GM12891 (cell line): ENCODE data around the gene ZNF282. TPM values are rescaled to one million over a fixed set of nuclear protein-coding genes. Genes with fewer than 3 reads are reported as not detected.

Source experiments
- DNase-seq: peaks from one replicate; pipeline ENCODE4 v3.0.0; 2011; ENCODE audit warnings: low spot score; ENCODE audit not compliant: insufficient read length
- FAIRE-seq: peaks from 2 replicates; lab custom pipeline; 2011; peaks lifted over from hg19 to GRCh38; lab: Jason Lieb, UNC
- PAX5 ChIP-seq: IDR thresholded peaks from 2 replicates; pipeline ENCODE4 v1.6.1; 2011; ENCODE audit warnings: low read length, moderate library complexity, mild to moderate bottlenecking; ENCODE audit not compliant: insufficient read depth, severe bottlenecking
- POLR2A ChIP-seq: IDR thresholded peaks from 2 replicates; pipeline ENCODE4 v1.6.1; 2011; ENCODE audit warnings: low read depth, low read length, control low read depth
- POLR2AphosphoS5 ChIP-seq: IDR thresholded peaks from 2 replicates; pipeline ENCODE4 v1.6.1; 2011; ENCODE audit warnings: low read depth, low read length, control low read depth
- POU2F2 ChIP-seq: IDR thresholded peaks from 2 replicates; pipeline ENCODE4 v1.6.1; 2011; ENCODE audit warnings: low read depth, mild to moderate bottlenecking, control low read depth, low read length, moderate library complexity
- SPI1 ChIP-seq: IDR thresholded peaks from 2 replicates; pipeline ENCODE4 v1.6.1; 2011; ENCODE audit warnings: low read depth, low read length, control low read depth
- TAF1 ChIP-seq: IDR thresholded peaks from 2 replicates; pipeline ENCODE4 v1.6.1; 2011; ENCODE audit warnings: low read depth, low read length, control low read depth
- polyA plus RNA-seq: library from polyadenylated mRNA; unstranded; fragments of >200 nt; gene quantifications from one replicate; pipeline ENCODE4 v1.2.1, GENCODE V29; 2012; ENCODE audit warnings: low read depth, missing spikeins, inconsistent platforms; ENCODE audit not compliant: missing spikeins

Gene ZNF282
- polyA plus RNA-seq, result 13.6 TPM

GRCh38 chr7:149195180-149196150, at the start of gene ZNF282:
ZNF282 (plus strand) TSS chr7:149195546; CDS start chr7:149195590, 44 bp downstream.
- no peak for TF ChIP-seq PAX5
- TF ChIP-seq POLR2AphosphoS5, result peak; percentile 51; the same call in 1 of the 2 replicates
- 0 out of 2 replicates have a peak, but pooled peaks have one; percentile 34 for TF ChIP-seq POU2F2
- TF ChIP-seq TAF1, result peak; percentile 54; the same call in 1 of the 2 replicates
- TF ChIP-seq POLR2A, result peak; percentile 75
- DNase-seq (peak; percentile 89), FAIRE-seq (peak; percentile 87)

GRCh38 chr7:149147072-149147751, 48.1 kb upstream of the ZNF282 start, which contains the start of gene ZNF398:
ZNF398 (plus strand) TSS chr7:149147453; CDS start chr7:149147743, 290 bp downstream.
- peak; percentile 80 for FAIRE-seq
- TF ChIP-seq SPI1 (peak; percentile 29; the same call in 1 of the 2 replicates), POLR2A (peak; percentile 72; the same call in 1 of the 2 replicates), PAX5 (peak; percentile 4), TAF1 (no peak; the same call in 1 of the 2 replicates), POU2F2 (peak; percentile 14; the same call in 1 of the 2 replicates), POLR2AphosphoS5 (peak; percentile 69)
- peak; percentile 84 for DNase-seq

- no peak for TF ChIP-seq PAX5
- peak; percentile 10; the same call in 1 of the 2 replicates for TF ChIP-seq POU2F2
- 0 out of 2 replicates have a peak, but pooled peaks have one; percentile 47 for TF ChIP-seq POLR2A
- no peak for TF ChIP-seq SPI1
- no peak for TF ChIP-seq TAF1
- FAIRE-seq (peak; percentile 20), DNase-seq (peak; percentile 54)
Observed at GRCh38 chr7:149147752-149148653, 47.3 kb upstream of the ZNF282 start.

GRCh38 chr7:149150981-149151380, 44.4 kb upstream of the ZNF282 start:
- no peak for DNase-seq
- no peak for FAIRE-seq
- TF ChIP-seq TAF1 (no peak), POLR2A (no peak), PAX5 (no peak), POLR2AphosphoS5 (no peak), POU2F2 (no peak), SPI1 (no peak)

- no peak for TF ChIP-seq POU2F2
- TF ChIP-seq SPI1, result no peak
- no peak for TF ChIP-seq TAF1
- no peak for TF ChIP-seq PAX5
- no peak for TF ChIP-seq POLR2A
- no peak for TF ChIP-seq POLR2AphosphoS5
- DNase-seq (no peak), FAIRE-seq (no peak)
Observed at GRCh38 chr7:149153346-149153745, 42.0 kb upstream of the ZNF282 start.

- FAIRE-seq (no peak), DNase-seq (no peak)
- no peak for TF ChIP-seq POLR2A
- TF ChIP-seq PAX5, result no peak
- no peak for TF ChIP-seq POLR2AphosphoS5
- no peak for TF ChIP-seq POU2F2
- no peak for TF ChIP-seq TAF1
- no peak for TF ChIP-seq SPI1
Observed at GRCh38 chr7:149154056-149154455, 41.3 kb upstream of the ZNF282 start.

GRCh38 chr7:149156898-149157297, 38.4 kb upstream of the ZNF282 start:
- no peak for FAIRE-seq
- no peak for TF ChIP-seq POU2F2
- TF ChIP-seq PAX5, result no peak
- no peak for TF ChIP-seq TAF1
- TF ChIP-seq POLR2A, result no peak
- TF ChIP-seq POLR2AphosphoS5, result no peak

GRCh38 chr7:149161241-149161848, 34.0 kb upstream of the ZNF282 start:
- no peak for TF ChIP-seq POLR2AphosphoS5
- TF ChIP-seq POLR2A, result no peak
- TF ChIP-seq TAF1, result no peak
- TF ChIP-seq PAX5, result no peak
- no peak for TF ChIP-seq POU2F2
- TF ChIP-seq SPI1, result no peak
- DNase-seq, result no peak
- FAIRE-seq, result no peak

More at GRCh38 chr7:149156898-149157297, 38.4 kb upstream of the ZNF282 start:
- no peak for DNase-seq
